Left ventricle myocardium superior (tissue), 1 donor: ENCODE results near the gene GMPR2. TPM values are rescaled to one million over a fixed set of nuclear protein-coding genes. Genes with fewer than 3 reads are reported as not detected.
A peak's percentile ranks its signal among the peaks of the same experiment; 100 is the strongest.

Source experiments
- ATAC-seq: fragments of 200-7000 bp; cut with Tn5 transposase; one replicate; pipeline ENCODE4 v1.9.1; 2020; ENCODE audit warnings: mild to moderate bottlenecking, moderate library complexity
- DNase-seq: peaks from one replicate; pipeline ENCODE4 v3.0.0-alpha.2; 2020
- intact Hi-C: fragments of 100-400 bp; cut with micrococcal nuclease; formaldehyde crosslinking; loops from one replicate; pipeline ENCODE4 v1.11.0; 2022
- long read RNA-seq: library from polyadenylated mRNA; unstranded; transcript quantifications from one replicate; pipeline ENCODE4 v2.0.0, GENCODE V29; 2021
- total RNA-seq: library from RNA; stranded (reverse); fragmentation: NEBNext Ultra II Directional; extraction: Animal tissue kit (Norgen Biotek cat#: 25700); gene quantifications from one replicate; pipeline ENCODE4 v1.2.1, GENCODE V29; 2021
- donor health status: DM: no; HTN: yes; CAD: no; lungs with severe emphysema.

The GMPR2 gene
- 29.0 TPM for total RNA-seq
- long read RNA-seq, transcript GMPR2-223 (10 exons, 1,893 nt), result major isoform, 12 of 39 reads
- long read RNA-seq, partial matches to known transcripts, result 2 of 39 reads
- long read RNA-seq, other reads (novel, unspliced or antisense), result 16 of 39 reads

DNA sequence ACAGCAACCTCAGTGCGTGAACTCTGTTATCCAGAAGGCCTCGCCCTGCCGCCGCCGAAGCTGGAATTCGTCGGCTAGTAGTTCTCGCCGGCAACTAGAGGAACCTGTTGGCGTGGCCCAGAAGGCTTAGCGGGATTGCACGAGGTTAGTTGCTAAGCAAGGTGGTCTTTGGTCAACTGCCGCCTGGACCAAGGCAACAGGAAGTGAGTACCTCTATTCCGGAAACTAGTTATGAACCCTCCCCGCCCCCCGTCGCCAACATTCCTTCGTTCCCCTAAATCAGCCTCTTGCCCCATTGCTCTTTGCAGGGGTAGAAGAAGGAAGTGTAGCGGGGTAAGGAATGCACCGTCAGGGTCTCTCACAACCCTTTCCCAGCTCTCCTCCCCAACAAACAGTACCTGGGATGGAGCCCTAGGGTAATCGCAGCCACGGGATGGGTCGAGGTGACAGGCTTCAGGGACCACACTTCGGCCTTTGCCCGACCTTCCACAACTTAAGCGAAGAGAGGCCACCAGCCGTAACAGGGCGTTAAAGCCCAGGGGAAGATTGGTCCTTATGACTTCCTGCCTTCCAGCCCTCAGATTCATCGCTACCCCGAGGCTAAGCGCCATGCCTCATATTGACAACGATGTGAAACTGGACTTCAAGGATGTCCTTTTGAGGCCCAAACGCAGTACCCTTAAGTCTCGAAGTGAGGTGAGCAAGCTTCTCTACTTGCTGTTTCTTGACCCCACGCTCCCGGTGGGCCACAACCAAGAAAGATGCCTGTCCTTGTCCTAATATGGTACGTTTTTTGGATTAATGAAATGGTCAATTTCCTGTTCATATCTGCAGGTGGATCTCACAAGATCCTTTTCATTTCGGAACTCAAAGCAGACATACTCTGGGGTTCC, at the start of gene GMPR2:
GMPR2 (plus strand) TSS at position 285 of the 893 bp plus-strand sequence; CDS start at position 610, 325 bp downstream.
- intact Hi-C loops, result no loop called here
- ATAC-seq, result peak; percentile 72
- DNase-seq, result no peak

DNA sequence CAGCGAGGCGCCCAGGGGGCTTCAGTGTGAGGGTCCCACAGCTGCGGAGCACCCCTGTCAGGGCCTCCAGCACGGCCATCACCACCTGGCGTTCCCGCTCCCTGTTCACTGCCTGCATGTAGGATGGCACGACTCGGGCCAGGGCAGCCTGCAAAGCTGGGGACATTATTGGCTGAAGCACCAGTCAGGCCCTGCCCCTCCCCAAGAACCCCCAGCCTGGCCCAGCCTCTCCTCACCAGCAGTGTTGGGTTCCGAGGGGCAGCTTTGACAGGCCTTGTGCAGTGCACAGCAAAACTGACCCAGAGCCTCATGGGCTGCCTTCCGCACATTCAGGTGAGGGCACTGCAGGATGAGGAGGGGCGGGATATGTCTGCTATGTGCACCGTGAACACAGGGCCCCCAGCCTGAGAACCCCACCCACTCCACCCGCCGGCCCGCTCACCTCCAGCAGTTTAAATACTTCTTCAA, 49.7 kb upstream of the GMPR2 start:
- no peak for DNase-seq

DNA sequence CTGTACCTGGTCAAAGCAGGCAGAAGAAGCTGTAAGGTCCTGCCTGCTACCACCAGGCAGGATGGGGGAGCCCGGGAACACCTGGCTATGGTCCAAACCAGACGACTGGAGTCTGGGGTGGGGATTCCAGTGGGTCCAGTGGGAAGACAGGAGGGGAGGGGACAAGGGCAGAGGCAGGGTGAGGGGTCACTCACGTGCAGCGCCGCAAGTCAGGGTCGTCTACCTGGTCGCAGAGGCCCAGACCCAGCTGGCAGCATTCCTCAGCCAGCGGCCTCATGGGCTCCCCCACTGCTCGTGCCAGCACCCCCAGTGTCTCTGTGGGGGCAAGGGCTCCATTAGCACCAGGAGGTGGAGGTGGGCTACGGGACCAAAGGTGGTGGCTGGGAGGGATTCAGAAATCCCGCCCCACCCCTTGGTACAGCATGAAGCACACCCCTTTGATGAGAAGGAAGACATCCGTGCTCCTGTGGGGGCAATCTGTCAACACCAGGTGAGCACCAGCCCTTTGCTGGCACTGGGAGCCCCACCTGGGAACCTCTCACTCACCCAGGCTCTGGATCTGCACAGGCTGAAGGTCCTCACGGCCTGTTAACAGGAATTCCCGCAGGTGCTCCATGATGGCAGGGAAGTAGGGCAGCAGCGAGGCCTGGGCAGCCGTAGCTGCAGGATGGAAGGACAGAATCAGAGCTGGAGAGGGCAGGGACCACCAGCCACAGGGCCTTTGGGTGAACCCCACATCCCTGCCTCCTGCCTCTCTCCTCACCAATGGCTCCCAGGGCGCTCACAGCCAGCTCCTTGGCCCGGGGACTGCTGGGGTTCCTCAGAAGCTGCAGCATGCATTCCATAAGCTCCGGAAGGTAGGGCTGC, 48.4 kb upstream of the GMPR2 start:
- intact Hi-C loops, result no loop called here
- no peak for DNase-seq
- ATAC-seq, result no peak

More for the DNA sequence above, 49.7 kb upstream of the GMPR2 start:
- ATAC-seq, result no peak
- intact Hi-C loops, result no loop called here

DNA sequence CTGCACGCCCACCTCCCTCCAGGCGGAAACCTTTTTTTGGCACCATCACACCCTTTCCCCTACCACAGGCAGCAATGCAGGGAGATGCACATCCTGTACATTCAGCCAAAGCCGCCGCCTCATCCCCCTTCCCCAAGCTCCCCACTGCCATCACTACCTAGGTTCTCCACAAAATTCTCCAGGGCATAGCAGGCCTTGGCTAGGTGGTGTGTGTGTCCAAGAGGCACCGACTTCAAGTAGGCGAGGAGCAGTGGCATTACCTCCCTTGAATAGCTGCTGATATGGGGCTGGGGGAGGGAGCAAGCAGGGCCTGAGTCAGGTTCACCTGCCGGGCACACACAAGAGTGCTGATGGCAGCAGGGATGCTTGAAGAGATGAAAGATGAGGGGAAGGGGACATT, 47.7 kb upstream of the GMPR2 start:
- no peak for DNase-seq
- ATAC-seq, result no peak
- intact Hi-C loops, result no loop called here

DNA sequence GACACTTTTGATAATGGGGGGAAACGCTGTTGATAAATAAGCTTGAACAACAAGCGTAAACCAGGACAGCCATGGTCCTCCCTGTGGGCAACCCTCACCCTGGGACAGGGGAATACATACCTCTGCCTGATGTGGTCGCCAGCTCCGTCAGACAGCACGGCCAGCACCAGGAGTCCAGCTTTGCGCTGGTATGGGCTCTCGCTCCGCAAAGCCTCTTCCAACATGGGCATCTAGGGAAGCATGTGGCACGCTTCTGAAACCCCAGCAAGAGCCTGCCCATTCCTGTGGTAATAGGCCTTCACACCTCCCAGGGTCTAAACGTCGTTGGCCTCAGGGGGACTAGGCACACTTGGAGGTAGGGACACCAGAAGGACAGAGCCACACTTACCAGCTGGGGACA, 47.0 kb upstream of the GMPR2 start:
- intact Hi-C loops, result no loop called here
- ATAC-seq (no peak), DNase-seq (no peak)

DNA sequence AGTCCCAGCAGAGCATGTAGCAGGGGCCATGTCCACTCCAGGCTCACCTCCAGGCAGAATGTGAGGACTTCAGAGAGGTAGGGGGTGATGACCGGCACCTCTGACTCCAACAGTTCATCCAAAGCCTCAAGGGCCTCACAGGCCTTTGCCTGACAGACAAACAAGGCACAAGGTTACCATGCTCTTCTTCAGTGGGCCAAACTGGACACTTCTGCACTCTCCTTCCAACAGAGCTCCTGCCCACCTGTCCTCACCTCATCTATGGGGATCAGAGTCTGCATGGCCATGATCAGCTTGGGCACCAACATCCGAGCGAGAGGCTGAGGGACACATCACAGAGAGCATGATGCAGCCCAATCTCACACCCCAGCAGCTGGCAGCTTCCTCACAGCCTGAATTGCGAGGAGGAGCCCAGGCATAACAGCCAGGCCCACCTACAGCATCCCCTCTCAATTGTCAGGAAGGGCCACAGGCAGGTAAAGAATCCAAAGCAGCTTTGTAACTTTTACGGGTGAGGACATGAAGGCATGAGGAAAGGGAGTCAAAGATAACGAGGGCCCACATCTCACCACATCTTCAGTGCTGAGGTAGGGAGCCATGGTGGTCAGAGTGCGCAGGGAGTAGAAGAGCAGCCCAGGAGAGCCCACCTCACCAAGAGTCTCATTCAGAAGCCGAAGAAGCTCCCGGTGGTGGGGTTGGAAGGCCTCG, 45.7 kb upstream of the GMPR2 start:
- intact Hi-C loops, result no loop called here
- no peak for DNase-seq
- no peak for ATAC-seq

DNA sequence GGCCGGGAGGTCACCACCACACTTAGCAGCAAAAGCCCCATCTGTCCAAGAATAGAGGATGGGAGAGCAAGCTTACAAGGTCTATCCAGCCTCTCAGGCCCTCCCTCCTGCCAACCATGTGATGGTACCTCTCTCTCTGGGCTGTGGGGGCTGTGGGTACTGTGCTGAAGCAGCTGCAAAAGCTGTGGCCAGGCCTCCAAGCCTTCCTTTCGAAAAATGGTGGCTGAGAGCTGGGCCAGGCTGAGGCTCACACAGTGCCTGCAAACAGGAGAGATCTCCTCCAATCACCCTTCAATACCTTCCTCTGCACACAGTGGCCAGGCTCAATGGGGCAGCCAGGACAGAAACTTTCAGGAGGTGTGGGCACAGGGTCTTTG, 45.2 kb upstream of the GMPR2 start:
- ATAC-seq, result no peak
- intact Hi-C loops, result no loop called here
- DNase-seq, result no peak

DNA sequence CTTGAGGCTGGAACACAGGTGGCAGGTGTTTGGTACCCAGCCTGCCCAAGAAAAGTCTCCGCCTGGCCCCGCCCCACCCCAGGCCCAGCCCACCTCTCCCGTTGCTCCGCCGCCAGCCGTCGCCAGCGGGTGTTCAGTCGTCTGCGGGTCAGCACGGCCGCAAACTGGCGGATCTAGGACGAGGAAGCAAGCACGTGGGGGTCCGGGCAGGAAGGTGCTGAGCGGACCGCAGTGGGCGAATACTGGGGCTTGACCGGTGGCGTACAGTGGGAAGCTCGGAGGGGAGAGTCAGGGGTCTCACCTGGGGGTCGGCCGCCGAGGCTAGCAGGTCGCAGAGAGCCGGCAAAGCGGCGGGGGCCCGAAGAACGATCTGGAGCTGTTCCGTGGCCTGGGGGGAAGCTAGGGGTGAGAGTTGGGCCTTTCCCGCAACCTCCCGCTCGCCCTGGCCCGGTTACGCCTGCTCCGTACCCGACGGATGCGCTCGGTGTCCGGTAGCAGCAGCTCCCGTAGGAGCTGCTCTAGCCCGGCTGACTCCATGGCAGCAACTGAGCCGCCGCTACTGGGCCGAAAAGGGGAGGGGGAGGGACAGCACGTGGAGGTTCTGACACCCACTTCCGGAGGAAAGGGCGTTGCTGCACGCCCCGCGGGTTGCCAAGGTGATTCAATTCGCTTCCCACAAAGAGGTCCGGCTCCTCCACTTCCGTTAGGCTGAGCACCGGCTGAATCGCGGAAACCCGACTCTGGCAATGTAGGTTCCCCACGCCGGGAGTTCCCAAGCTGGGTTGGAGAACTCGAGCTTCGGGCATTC, 44.3 kb upstream of the GMPR2 start, which contains the start of gene IPO4:
IPO4 (minus strand) TSS at position 566 of the 808 bp plus-strand sequence; CDS start at position 537, 29 bp downstream.
- DNase-seq (peak; percentile 93), ATAC-seq (peak; percentile 93)
- intact Hi-C loops, result no loop called here

DNA sequence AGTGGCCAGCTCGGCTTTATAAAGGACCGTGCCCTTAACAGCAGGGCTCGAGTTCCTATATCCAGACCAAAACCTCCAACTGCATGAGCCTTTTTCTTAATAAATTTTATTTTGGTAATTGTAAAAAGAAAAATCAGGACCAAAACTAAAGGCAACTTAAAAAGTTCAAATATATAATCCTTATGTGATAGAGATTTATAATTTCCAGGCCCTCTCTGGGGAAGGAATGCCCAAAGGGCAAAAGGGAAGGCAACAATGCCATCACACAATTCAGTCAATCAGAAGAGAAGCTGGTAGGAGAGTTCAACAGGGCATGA, 43.7 kb upstream of the GMPR2 start:
- DNase-seq (no peak), ATAC-seq (no peak)
- intact Hi-C loops, result no loop called here

DNA sequence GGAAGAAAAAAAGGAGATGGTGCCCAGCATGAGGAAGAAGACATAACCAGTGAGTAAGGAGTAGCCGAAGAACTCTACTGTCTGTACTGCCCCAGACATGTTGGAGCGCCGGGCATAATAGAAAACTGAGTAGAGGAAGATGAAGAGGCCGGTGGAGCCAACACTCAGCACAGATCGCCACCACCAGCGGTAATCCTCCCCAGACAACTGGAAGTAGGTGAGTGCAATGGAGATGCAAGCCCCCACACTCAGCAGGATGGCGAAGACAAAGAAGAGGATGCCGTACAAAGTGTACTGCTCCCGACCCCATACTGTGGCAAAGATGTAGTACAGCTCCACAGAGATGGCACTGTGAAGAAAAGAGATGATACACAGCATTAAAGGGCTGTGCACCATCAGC, 43.3 kb upstream of the GMPR2 start:
- intact Hi-C loops, result no loop called here
- ATAC-seq, result no peak
- DNase-seq, result no peak

DNA sequence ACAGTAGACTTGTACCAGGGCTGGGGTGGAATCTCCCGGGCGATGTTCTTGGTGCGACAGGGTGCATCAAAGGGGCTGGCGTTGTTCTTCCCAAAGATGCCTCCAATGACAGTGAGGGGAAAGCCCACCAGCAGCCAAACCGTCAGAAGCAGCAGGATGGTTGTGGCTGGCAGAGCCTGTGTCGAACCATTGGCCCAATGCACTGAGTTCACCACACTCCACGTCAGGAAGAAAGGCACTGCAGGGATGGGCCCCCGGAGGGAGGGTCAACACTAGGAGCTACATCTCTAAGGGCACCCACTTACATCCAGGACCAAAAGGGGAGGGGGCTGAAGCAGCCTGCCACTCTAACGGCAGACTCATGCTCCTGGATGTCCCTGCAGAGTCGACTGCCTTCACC, 42.3 kb upstream of the GMPR2 start:
- intact Hi-C loops, result no loop called here
- ATAC-seq (no peak), DNase-seq (no peak)

DNA sequence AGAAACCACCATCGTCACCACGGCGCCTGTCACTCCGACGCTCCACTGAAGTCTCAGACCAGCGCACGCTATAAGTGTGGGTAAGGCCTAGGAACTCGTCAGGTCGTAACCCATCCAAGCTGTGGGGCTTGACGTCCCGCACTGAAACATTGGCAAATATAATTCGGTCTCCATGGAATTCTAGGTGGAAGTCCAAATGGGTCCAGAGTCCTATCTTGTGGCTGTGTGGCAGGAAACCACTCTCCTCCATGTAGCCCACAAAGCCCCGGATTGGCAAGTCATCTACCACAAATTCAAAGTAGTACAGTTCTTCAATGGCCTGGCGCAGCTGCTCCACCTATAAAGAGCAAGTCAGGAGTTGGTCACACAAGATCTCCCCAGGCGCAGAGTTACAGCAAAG, 39.8 kb upstream of the GMPR2 start:
- intact Hi-C loops, result no loop called here
- ATAC-seq (no peak), DNase-seq (no peak)

DNA sequence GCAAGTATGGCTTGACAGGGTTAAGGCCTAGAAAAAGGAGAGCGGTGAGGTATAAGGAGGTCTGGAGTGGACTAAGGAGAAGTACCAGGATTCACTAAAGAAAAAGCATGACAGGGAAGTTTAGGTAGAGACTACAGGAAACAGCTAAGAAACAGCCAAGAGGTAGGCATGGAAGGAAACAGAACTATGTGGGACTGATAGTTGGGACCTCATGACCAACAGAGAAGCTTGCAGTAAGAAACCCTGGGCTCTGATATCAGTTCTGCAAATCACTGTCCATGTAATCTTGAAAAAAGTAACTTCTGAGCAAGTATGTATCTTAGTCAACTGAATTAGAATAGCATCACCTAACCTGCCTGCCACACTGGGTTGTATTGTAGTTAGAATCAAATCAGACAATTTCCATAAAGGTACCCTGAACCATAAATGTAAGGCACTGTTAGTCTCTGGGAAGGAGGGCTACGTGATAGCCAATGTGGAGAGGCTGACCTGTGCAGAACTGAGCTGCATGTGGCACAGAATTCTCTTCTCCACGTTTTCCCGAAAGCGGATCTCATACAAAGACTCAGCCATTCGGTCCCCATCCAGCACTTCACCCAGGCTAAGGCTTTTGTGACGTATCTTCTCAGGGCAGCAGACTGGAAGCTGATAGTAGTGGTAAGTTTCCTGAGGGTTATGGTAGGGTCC, 38.4 kb upstream of the GMPR2 start:
- DNase-seq (no peak), ATAC-seq (no peak)
- intact Hi-C loops, result no loop called here

DNA sequence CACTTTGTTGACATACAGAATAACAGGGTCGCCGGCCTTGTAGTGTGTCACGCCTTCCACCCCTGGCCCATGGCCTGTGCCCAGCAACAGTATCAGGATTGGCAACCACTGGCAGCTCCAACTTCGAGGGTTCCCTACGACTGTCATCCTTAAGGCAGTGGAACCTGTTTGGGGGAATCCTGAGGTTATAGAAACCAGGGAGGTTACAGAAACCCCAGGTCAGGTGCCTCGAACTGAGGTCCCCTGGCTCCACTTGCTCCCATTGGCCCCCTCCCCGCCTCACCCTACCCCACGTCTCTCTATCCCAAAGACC, 37.9 kb upstream of the GMPR2 start:
- no peak for ATAC-seq
- intact Hi-C loops, result no loop called here

DNA sequence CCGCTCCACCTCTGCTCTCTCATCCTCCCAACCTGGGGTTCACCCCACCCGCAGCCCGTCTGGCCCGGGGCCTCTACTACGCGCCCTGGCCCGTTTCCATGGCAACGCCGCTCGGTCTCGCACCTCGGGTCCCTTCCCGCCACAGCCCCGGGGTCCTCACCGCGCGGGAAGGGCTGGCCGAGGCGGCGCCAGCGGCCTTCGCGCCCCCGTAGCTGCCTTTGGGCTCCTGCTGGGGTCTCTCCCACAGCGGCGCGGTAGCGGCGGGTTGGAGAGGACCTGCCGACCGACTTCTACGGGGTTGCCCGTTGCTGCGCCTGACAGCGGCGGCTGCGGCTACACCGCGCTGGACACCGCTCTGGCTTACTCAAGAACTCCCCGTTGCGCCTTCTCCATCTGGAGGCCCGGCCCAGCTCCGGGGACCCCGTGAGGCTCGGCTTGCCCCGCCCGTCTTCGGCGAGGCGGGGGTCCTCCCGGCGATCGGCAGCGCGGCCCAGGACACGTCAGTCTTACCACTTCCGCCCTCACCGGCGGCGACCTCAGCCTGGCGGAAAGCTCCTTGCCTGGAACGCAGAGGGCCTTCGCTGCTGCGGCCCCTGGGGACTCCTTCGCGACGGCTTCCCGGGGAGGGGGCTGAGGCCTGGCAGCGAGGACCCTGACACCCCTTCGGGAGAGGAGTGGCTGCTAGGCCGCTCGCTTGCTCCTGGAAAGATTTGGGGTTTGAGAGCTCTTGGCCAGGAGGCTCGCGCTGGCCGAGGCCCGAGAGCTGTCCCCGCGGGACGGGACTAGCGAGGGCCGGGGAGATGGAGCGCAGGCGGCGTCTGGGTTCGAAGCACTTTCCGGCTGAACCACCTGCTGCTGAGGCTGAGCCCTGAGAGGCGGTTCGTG, 37.3 kb upstream of the GMPR2 start, which contains the start of gene TM9SF1:
TM9SF1 (minus strand) TSS at position 256 of the 885 bp plus-strand sequence. CDS start 422 bp downstream, outside the sequence.
- peak; percentile 95 for ATAC-seq

More for the DNA sequence above, 37.9 kb upstream of the GMPR2 start:
- DNase-seq, result no peak

DNA sequence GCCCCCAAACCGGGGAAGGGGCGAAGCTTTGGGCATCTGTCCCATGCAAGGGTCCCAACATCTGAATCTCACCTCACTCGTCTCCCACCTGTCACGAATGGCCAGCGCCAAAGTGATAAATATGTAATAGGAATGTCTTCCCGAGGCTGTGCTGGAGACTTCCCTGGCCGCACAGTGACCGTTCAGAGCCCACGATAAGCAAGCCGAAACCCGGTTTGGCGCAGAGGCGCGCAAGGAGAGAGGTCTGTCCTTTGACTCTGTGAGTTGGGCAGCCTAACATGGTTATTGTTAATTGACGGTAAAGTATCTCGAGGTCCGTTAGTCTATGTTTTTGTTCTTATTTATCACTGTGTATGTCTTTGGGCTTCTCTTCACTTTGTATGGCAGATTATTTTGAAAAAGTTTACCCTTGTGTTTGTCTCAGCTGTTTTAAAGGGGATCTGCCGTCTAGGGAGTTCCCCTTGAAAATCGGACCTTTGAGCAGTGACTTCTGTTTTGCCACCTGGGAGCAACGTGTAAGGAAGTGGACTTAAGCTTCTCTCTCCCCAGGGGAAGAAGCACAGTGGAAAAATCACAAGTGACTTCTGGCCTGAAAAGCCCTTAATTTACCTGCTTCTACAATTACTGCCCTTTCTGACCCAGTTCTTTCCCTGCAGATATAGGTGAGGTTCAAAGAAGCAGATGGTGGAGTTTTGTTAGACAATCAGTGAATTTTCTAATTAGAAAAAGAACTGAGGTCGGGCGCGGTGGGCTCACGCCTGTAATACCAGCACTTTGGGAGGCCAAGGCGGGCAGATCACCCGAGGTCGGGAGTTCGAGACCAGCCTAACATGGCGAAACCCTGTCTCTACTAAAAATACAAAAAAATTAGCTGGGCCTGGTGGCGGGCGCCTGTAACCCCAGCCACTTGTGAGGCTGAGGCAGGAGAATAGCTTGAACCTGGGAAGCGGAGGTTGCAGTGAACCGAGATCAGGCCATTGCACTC, 36.4 kb upstream of the GMPR2 start:
- DNase-seq, result no peak

More for the DNA sequence above, 37.3 kb upstream of the GMPR2 start, which contains the start of gene TM9SF1:
- peak; percentile 93 for DNase-seq
- intact Hi-C loops, result no loop called here

More for the DNA sequence above, 36.4 kb upstream of the GMPR2 start:
- ATAC-seq, result peak; percentile 35
- intact Hi-C loops, result no loop called here
